MCF 10A (cell line): ENCODE measurements around the gene FBXL15. TPM values are rescaled to one million over a fixed set of nuclear protein-coding genes. Genes with fewer than 3 reads are reported as not detected.

Experiments used
- BruUV-seq: library from RNA; stranded (reverse); fragments of 400-500 nt; replicated peaks from 2 replicates; lab custom pipeline; 2021; lab: Mats Ljungman, UMichigan
- CTCF ChIA-PET: fragments of 300-600 bp; sonication (Branson Sonifier 250); formaldehyde crosslinking; extraction: SDS; loops from one replicate; lab custom pipeline; 2021; ENCODE audit warnings: antibody characterized with exemption, inconsistent platforms; lab: Yijun Ruan, JAX
- POLR2A ChIA-PET: fragments of 300-600, 350-650 bp; sonication (Branson Sonifier 250); formaldehyde crosslinking; extraction: SDS; loops from one replicate; lab custom pipeline; 2020; ENCODE audit warnings: antibody characterized with exemption, inconsistent platforms; lab: Yijun Ruan, JAX
- DNase-seq: peaks from one replicate; pipeline ENCODE4 v3.0.0-alpha.2; 2018; ENCODE audit not compliant: unreplicated experiment
- H3K27ac Mint-ChIP-seq: one replicate; pipeline ENCODE4 v1.8.0; 2022; ENCODE audit warnings: mild to moderate bottlenecking, low read depth, mixed read lengths; ENCODE audit not compliant: unreplicated experiment
- H3K27me3 Mint-ChIP-seq: one replicate; pipeline ENCODE4 v1.8.0; 2022; ENCODE audit warnings: mixed read lengths; ENCODE audit not compliant: insufficient read depth, unreplicated experiment
- H3K36me3 Mint-ChIP-seq: one replicate; pipeline ENCODE4 v1.8.0; 2022; ENCODE audit warnings: mild to moderate bottlenecking, moderate library complexity, mixed read lengths; ENCODE audit not compliant: insufficient read depth, unreplicated experiment
- H3K4me1 Mint-ChIP-seq: one replicate; pipeline ENCODE4 v1.8.0; 2022; ENCODE audit warnings: mixed read lengths; ENCODE audit not compliant: insufficient read depth, unreplicated experiment
- H3K4me3 Mint-ChIP-seq: one replicate; pipeline ENCODE4 v1.8.0; 2022; ENCODE audit warnings: mild to moderate bottlenecking, moderate library complexity, mixed read lengths; ENCODE audit not compliant: unreplicated experiment
- H3K9me3 Mint-ChIP-seq: one replicate; pipeline ENCODE4 v1.8.0; 2022; ENCODE audit warnings: mixed read lengths; ENCODE audit not compliant: unreplicated experiment
- intact Hi-C: fragments of 100-400 bp; cut with micrococcal nuclease; formaldehyde crosslinking; loops from 2 replicates; pipeline ENCODE4 v1.14.1; 2022
- total RNA-seq: library from RNA; stranded (reverse); gene quantifications from 2 replicates; pipeline ENCODE4 v1.2.3, GENCODE V29; 2022
- TF ChIP-seq, protein P1 (sequence below): fragments of 200-600 bp; IDR thresholded peaks from one replicate; pipeline ENCODE4 v1.8.0; 2022; ENCODE audit warnings: antibody characterized with exemption, mild to moderate bottlenecking; ENCODE audit not compliant: unreplicated experiment

FBXL15 gene
- total RNA-seq, 1 experiment from 2014 or later, result 11.3 TPM

DNA sequence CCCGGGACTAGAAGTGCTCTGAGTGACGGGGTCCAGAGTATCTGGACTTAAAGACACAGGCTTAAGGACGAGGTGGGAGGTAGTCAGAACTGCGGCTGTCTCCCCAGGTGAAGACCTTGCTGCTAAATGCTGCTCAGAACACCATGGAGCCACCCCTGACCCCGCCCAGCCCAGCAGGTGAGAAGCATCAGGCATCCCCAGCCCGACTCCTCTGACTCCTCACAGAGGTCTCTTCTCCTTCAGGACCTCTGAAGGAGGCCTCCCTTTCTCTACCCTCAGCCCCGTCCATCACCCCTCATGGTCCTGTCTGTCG, 19.3 kb upstream of the FBXL15 start:
- intact Hi-C loops, result no loop called here
- no peak for DNase-seq
- BruUV-seq, result no TSS peak
- CTCF ChIA-PET, result interaction anchor here (0.9 to 10.5 kb wide), 6 partner anchors 10 to 232 kb away, joined by 3 to 137 read pairs (median 13); partner anchors contain the start of gene FBXL15
- peak overlapping the region; percentile 48 for H3K4me3 Mint-ChIP-seq
- TF ChIP-seq, protein P1, sequence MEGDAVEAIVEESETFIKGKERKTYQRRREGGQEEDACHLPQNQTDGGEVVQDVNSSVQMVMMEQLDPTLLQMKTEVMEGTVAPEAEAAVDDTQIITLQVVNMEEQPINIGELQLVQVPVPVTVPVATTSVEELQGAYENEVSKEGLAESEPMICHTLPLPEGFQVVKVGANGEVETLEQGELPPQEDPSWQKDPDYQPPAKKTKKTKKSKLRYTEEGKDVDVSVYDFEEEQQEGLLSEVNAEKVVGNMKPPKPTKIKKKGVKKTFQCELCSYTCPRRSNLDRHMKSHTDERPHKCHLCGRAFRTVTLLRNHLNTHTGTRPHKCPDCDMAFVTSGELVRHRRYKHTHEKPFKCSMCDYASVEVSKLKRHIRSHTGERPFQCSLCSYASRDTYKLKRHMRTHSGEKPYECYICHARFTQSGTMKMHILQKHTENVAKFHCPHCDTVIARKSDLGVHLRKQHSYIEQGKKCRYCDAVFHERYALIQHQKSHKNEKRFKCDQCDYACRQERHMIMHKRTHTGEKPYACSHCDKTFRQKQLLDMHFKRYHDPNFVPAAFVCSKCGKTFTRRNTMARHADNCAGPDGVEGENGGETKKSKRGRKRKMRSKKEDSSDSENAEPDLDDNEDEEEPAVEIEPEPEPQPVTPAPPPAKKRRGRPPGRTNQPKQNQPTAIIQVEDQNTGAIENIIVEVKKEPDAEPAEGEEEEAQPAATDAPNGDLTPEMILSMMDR, result no peak
- POLR2A ChIA-PET, result interaction anchor here (0.7 to 8.4 kb wide), 8 partner anchors 7 to 172 kb away, joined by 3 to 90 read pairs (median 4); partner anchors contain the start of genes C10orf95, CUEDC2 and FBXL15
- H3K9me3 Mint-ChIP-seq, result no peaks in the 10 kb centered on the region
- H3K4me1 Mint-ChIP-seq, result peaks cover 23% of the 10 kb centered on the region
- H3K36me3 Mint-ChIP-seq, result peaks cover 50% of the 10 kb centered on the region
- no peak overlapping the region for H3K27ac Mint-ChIP-seq
- no peaks in the 10 kb centered on the region for H3K27me3 Mint-ChIP-seq

- H3K27me3 Mint-ChIP-seq, result no peaks in the 10 kb centered on the region
- H3K27ac Mint-ChIP-seq, result no peak overlapping the region
- no peaks in the 10 kb centered on the region for H3K9me3 Mint-ChIP-seq
- ChIA-PET CTCF (interaction anchor here (0.5 to 10.5 kb wide), 10 partner anchors 8 to 230 kb away, joined by 3 to 137 read pairs (median 4); partner anchors contain the start of genes CUEDC2 and FBXL15), POLR2A (interaction anchor here (0.7 to 8.4 kb wide), 9 partner anchors 8 to 177 kb away, joined by 3 to 90 read pairs (median 4); partner anchors contain the start of genes C10orf95, CUEDC2 and FBXL15)
- BruUV-seq, result no TSS peak
- peak; percentile 87 for DNase-seq
- intact Hi-C loops, result loop anchor here (2.0 kb wide), 1 partner anchor 19 kb away; the partner anchor contains the start of gene FBXL15
- TF ChIP-seq, protein P1, result no peak
- H3K4me1 Mint-ChIP-seq, result peaks cover 23% of the 10 kb centered on the region
- peak overlapping the region; percentile 48 for H3K4me3 Mint-ChIP-seq
- peaks cover 50% of the 10 kb centered on the region for H3K36me3 Mint-ChIP-seq
Measured at GRCh38 chr10:102401735-102402511, 18.7 kb upstream of the FBXL15 start.

- H3K9me3 Mint-ChIP-seq, result no peaks in the 10 kb centered on the region
- peaks cover 47% of the 10 kb centered on the region for H3K36me3 Mint-ChIP-seq
- ChIA-PET POLR2A (interaction anchor here (0.7 to 8.4 kb wide), 7 partner anchors 9 to 178 kb away, joined by 3 to 90 read pairs (median 4); partner anchors contain the start of genes ACTR1A, C10orf95, CUEDC2 and FBXL15), CTCF (interaction anchor here (0.5 to 10.5 kb wide), 11 partner anchors 9 to 238 kb away, joined by 3 to 137 read pairs (median 5); partner anchors contain the start of genes CUEDC2 and FBXL15)
- H3K4me1 Mint-ChIP-seq, result peaks cover 23% of the 10 kb centered on the region
- H3K27ac Mint-ChIP-seq, result no peak overlapping the region
- peaks cover under 1% of the 10 kb centered on the region for H3K27me3 Mint-ChIP-seq
- DNase-seq, result no peak
- no TSS peak for BruUV-seq
- TF ChIP-seq, protein P1, result no peak
- intact Hi-C loops, result loop anchor here (2.0 kb wide), 1 partner anchor 18 kb away; the partner anchor contains the start of gene FBXL15
- no peak overlapping the region for H3K4me3 Mint-ChIP-seq
Measured at GRCh38 chr10:102402512-102402896, 18.1 kb upstream of the FBXL15 start.

GRCh38 chr10:102403115-102403514, 17.5 kb upstream of the FBXL15 start:
- Mint-ChIP-seq H3K4me3 (no peak overlapping the region), H3K27ac (no peak overlapping the region), H3K4me1 (peaks cover 22% of the 10 kb centered on the region), H3K9me3 (no peaks in the 10 kb centered on the region), H3K36me3 (peaks cover 41% of the 10 kb centered on the region), H3K27me3 (peaks cover 6% of the 10 kb centered on the region)
- POLR2A ChIA-PET, result interaction anchor here (0.7 to 8.4 kb wide), 4 partner anchors 8 to 99 kb away, joined by 3 to 90 read pairs (median 4); partner anchors contain the start of genes ACTR1A, FBXL15 and NFKB2
- TF ChIP-seq, protein P1, result no peak
- intact Hi-C loops, result loop anchor here (2.0 kb wide), 1 partner anchor 18 kb away; the partner anchor contains the start of gene FBXL15
- no TSS peak for BruUV-seq
- CTCF ChIA-PET, result interaction anchor here (0.5 to 2.9 kb wide), 14 partner anchors 9 to 244 kb away, joined by 3 to 11 read pairs (median 4); no protein-coding TSS in a partner anchor
- no peak for DNase-seq
